ENCODE data around the gene PKD1.

The PKD1 gene

DNA sequence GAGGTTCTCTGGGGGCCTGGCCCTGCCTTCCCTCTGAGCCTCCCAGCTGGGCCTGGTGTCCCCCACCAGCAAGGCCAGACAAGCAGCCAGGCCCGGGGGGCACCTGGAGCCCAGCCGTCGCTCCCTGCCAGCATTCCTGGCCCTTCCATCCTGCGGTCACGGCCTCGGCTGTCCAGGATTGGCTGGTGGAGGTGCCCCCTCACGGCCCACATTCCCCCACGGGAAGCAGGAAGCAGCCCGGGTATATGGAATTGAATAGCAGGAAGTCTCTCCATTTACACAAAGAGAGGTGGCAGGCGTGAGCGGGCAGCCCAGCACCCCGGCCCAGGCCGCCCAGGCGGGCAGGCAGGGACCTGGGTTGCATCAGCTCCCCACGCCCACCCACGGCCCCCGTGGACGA, 34.4 kb upstream of the PKD1 start:
- DNase-seq (ENCODE audit: low read depth): no peak

- DNase-seq (ENCODE audit: low read depth): no peak
Observed at GRCh38 chr16:2167068-2167638, 31.5 kb upstream of the PKD1 start.

- no peak for DNase-seq (ENCODE audit: low read depth)
Observed at GRCh38 chr16:2166263-2167067, 30.8 kb upstream of the PKD1 start.

- no peak for DNase-seq (ENCODE audit: low read depth)
Observed at GRCh38 chr16:2165861-2166260, 30.2 kb upstream of the PKD1 start.

DNA sequence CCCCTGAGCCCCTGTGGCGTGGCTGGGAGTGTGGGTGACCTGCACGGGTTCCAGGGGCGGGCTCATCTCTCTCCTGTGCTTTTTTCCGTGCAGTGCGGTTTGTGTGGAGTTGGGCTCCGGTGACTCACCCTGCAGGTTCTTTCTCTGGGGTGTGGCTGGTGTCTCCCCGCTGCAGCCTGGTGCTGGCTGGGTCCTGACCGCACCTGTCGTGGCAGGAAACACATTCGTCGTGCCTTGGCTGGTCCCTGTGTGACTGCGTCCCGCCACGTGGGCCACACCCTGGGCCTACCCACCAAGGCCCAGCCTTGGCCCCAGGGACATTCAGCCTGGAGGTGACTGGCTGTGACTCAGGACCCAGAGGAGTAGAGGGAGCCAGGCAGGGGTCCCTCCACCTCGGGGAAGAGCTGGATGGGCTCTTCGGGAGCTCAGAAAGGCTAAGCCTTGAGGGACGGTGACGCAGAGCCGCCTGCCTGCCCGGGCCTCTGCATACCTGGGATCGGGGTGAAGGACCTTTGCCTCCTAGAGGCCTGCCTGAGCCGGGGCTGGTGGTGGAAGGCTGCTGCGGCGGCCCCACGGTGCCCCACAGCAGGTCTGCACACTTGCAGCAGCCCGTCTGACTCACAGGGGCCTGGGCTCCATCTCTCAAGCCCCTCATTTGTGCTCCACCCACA, 27.6 kb upstream of the PKD1 start:
- peak; percentile 55 for DNase-seq (ENCODE audit: low read depth)

DNA sequence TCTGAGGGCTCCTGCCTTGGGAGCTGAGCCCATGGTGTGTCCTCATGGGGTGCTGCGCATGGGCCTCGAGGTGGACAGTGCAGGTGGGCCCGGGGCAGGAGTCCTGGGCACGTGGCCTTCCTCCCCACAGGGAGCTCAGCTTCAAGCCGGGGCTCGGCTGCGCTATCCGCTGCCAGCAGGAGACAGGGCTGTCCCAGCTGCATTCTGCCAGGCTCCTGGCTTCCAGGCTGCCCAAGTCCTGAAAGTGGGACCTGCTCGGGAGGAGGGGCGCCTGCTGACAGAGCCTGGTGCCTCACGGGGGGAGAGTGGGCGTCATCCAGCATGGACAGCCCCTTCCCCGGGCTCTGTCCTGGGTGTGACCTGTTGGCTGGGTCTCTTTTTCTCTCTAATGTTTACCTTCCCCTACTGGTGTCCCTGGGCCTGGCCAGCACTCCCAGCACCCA, 27.0 kb upstream of the PKD1 start:
- no peak for DNase-seq (ENCODE audit: low read depth)

- DNase-seq (ENCODE audit: low read depth): no peak
Observed at GRCh38 chr16:2161911-2162310, 26.2 kb upstream of the PKD1 start.

DNA sequence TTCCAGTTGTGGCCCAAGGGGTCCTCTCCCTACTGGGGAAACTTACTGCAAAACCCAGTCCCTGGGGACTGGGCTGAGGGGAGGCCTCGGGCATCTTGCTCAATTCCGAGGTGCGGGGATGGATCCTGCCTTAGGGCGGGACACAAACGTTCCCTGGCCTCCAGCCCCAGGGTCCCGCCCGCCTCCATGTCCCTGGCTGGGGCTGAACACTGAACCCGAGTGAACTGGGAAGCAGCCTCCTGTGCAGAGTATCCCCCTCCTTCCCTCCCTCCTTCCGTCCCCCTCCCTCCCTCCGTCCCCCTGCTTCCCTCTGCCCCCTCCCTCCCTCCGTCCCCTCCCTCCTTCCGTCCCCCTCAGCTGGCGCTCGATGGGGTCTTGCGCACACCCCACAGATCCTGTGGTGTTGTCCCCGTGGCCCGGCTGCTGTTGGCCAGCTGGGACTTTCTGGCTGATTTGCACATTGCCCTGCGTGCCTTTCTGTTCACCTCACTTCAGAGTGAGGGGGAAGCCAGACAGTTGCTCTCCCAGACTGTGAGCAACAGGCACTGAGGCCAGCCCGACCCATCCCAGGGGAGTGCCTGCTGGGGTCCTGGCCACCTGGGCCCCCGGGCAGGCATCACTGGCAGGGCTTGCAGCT, 25.3 kb upstream of the PKD1 start:
- peak; percentile 39 for DNase-seq (ENCODE audit: low read depth)

DNA sequence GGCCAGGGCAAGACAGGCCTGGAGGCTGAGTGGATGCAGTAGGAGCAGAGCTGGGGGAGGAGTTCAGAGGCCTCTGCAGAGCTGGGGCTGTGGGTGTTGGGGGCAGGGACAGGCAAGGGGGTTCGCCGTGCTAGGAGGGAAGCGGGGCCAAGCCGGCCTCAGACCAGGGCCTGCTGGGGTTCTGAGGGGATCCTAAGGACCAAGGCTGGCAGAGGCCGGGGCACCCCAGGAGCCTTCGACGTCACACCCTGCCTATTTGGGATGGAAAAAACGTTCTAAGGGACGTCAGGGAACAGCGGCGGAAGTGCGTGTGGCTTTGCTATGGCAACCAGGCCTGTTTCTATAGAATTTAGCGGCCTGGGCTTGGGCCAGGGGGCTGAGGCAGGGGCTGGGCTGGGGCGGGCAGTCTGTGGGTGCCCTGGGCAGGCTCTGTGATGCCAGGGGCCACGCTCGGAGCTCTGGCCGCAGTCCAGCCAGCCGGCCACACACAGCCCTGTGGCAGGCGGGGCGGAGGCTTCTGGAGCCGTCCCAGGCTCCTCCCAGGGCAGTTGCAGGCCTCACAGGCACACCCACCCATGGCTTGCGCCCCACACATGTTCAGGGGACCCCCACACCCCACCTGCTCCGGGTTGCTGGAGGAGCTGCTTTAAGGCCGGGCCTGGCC, 23.6 kb upstream of the PKD1 start:
- DNase-seq (ENCODE audit: low read depth): peak; percentile 63

DNA sequence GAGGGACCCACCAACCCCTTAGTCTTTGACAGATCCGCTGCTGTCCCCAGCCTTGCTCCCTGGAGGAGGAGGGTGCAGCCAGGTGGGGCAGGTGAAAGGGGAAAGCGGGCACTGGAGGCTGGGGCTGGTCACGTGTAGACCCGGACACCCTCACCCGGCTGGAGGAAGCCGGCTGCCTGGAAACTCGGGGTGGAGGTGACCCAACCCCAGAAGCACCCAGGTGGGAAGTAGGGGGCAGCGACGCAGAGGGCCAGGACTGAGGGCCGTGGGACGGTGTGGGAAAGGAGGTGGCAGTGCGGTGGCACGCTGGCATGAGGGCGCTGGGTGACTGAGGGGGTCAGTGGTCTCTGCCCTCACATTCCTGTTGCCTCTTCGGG, 22.6 kb upstream of the PKD1 start:
- no peak for DNase-seq (ENCODE audit: low read depth)

- DNase-seq (ENCODE audit: low read depth): no peak
Observed at GRCh38 chr16:2157480-2158261, 22.0 kb upstream of the PKD1 start.

GRCh38 chr16:2156849-2157224, 21.1 kb upstream of the PKD1 start:
- no peak for DNase-seq (ENCODE audit: low read depth)

DNA sequence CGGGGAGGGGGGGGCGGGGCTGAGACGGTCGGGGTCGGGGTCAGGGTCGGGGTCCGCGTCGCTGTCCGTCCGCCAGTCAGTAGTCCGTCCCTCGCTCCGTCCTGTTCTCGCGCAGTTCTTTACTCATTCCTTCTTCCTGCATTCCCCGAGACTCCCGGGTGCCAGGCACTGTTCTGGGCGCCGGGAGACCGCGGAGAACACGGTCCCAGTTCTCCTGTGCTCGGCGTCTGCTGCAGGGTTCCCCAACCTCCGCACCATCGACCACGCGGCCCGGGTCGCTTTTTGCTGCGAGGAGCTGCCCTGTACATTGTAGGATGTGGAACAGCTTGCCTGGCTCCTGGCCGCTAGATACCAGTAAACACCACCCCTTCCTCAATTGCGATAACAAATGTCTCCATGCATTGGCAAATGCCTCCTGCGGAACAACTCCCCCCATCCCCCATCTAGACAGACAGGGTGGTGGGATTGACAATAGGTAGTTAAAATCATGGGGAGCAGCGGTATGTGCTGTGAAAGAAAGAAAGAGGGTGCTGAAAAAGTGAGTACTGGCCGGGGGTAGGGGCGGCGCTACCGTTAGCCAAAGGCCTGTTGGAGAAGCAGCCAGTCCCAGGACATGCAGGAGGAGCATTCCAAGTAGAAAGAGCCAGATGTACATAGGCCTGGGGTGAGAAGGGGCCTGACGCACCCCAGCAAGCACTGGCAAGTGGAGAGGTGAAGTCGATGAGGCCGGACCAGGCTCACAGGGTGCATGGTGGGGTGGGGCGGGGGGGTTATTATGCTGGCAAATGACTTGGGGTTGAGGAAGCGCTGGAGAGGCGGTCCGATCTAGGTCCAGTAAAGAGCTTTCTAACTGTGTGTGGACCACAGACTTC, 20.5 kb upstream of the PKD1 start:
- peak; percentile 76 for DNase-seq (ENCODE audit: low read depth)

DNA sequence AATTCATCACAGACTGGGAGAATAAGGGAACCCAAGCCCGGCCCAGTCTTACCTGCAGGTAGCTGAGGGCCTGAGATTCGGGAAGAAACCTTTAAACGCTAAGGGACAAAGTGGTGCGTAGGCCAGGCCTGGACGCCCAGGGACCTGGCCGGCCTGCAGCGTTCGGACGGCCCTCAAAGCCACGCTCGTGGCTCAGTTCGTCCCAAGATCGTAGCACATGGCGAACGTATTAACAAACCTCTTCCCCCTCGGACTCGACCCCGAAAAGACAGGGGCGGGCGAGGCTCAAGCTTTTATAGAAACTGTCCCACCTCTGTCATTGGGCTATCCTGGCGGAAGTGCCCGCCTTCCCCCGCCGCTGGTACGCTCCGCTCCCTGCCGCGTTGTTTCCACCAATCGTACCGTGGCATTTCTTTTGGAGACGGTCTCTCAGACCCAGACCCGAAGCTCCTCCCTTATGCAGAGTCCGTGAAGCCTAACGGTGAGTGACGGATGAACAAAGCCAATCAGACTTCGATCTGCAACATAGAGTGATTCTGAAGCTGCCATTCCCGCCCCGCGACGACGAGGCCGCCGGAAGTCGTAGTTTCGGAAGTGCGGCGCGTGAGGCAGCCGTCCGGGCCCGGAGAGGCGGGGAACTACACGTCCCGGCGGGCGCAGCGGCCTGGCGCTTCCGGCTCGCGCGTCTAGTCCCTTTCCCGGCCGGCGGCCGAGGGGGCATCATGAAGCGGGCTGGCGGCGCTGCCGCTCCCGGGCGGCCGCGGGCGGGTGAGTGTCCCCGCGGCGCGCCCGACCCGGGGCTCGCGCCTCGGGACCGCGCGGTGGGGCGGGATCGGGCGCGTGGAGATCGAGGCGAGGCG, 19.6 kb upstream of the PKD1 start, which contains the start of gene TRAF7:
TRAF7 (plus strand) TSS at position 692 of the 860 bp plus-strand sequence. CDS start 8,139 bp downstream, outside the sequence.
- DNase-seq (ENCODE audit: low read depth): peak; percentile 100

GRCh38 chr16:2154533-2155090, 18.9 kb upstream of the PKD1 start:
- DNase-seq (ENCODE audit: low read depth): no peak

DNA sequence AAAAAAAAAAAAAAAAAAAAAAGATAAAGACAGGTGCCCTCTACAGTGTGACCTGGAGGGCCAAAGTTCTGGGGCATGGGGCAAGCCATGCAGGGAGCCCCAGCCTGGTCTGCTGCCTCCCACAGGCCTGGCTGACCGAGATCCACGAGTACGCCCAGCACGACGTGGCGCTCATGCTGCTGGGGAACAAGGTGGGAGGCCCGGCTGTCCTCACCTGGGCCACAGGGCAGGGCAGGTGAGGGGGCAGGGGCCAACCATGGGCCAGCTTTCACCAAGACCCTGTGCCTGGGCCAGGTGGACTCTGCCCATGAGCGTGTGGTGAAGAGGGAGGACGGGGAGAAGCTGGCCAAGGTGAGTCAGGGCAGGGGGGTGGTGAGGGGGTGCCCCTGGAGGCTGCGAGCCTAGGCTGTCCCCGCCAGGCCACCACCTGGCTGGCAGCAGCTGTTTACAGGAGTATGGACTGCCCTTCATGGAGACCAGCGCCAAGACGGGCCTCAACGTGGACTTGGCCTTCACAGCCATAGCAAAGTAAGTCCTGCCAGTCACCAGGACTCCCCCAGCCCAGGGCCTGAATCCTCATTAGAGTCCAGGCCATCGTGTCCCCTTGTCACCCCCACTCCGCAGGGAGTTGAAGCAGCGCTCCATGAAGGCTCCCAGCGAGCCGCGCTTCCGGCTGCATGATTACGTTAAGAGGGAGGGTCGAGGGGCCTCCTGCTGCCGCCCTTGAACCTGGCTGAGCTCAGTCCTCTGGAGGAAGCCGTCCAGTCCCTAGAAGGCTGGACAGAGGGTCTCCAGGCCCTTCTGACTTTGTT, 17.2 kb upstream of the PKD1 start:
- peak; percentile 25 for DNase-seq (ENCODE audit: low read depth)

DNA sequence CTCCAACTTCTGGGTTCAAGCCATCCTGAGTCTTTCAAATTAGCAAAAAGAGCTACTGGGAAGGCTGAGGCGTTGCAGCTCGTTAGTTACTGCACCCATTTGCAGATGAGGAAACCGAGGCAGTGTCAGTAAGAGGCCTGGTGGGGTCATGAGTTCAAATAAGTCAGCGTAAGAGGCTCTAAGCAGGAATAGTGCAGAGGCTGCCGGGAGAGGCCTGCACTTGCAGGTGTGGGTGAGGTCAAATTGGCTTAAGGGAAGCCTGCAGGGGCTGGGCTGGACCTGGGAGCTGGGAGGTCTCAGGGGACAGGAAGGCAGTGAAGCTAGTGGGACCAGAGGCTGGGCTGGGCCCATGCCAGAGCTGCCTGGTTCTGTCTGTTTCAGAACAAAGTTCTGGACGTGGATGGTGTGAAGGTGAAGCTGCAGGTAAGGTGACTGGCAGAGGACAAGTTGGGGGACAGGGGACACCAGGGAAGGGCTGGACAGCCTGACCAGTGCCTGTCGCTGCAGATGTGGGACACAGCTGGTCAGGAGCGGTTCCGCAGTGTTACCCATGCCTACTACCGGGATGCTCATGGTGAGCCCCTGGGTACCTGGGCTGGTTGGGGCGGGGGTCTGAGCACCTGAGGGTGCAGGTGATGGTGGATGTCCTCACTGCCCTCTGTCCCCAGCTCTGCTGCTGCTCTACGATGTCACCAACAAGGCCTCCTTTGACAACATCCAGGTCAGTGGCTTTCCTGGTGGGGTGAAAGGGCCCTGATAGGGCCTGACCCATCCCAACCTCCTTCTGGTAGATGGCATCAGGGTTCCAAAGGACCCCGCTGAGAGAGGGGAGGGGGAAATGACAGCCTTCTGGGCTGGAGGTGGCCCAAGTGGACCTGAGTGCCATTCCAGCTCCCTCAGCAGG, 15.7 kb upstream of the PKD1 start:
- no peak for DNase-seq (ENCODE audit: low read depth)
